Effector memory CD4-positive, alpha-beta T cell (primary cell): ENCODE results near the gene ESAM.
"Not testable (repeated sequence)": the region's sequence is repeated elsewhere in the genome, so short reads cannot be mapped to it uniquely, and the experiment has no call there.

ENCODE experiments used
- DNase-seq, 3 donors: peaks; one replicate each; pipeline ENCODE4 v3.0.0-alpha.2; 2020
- H3K27ac ChIP-seq: 2 replicates; pipeline ENCODE4 v1.7.0; 2013; ENCODE audit warnings: mild to moderate bottlenecking, low read length, moderate library complexity; ENCODE audit not compliant: insufficient read depth, poor library complexity, severe bottlenecking
- H3K27me3 ChIP-seq: replicated peaks from 2 replicates; pipeline ENCODE4 v1.7.0; 2013; ENCODE audit warnings: mild to moderate bottlenecking, low read length; ENCODE audit not compliant: insufficient read depth, control insufficient read depth, poor library complexity, severe bottlenecking
- H3K36me3 ChIP-seq: 2 replicates; pipeline ENCODE4 v1.7.0; 2013; ENCODE audit warnings: mild to moderate bottlenecking, low read length, moderate library complexity; ENCODE audit not compliant: control insufficient read depth, insufficient read depth
- H3K4me1 ChIP-seq: 2 replicates; pipeline ENCODE4 v1.7.0; 2013; ENCODE audit warnings: low read length, mild to moderate bottlenecking; ENCODE audit not compliant: control insufficient read depth, insufficient read depth, poor library complexity, severe bottlenecking
- H3K4me3 ChIP-seq: 2 replicates; pipeline ENCODE4 v1.7.0; 2013; ENCODE audit warnings: low read length, low read depth, mild to moderate bottlenecking; ENCODE audit not compliant: insufficient read depth, poor library complexity, severe bottlenecking
- H3K9me3 ChIP-seq: 2 replicates; pipeline ENCODE4 v1.7.0; 2013; ENCODE audit warnings: mild to moderate bottlenecking, low read length, moderate library complexity; ENCODE audit not compliant: control insufficient read depth

The ESAM gene

DNA sequence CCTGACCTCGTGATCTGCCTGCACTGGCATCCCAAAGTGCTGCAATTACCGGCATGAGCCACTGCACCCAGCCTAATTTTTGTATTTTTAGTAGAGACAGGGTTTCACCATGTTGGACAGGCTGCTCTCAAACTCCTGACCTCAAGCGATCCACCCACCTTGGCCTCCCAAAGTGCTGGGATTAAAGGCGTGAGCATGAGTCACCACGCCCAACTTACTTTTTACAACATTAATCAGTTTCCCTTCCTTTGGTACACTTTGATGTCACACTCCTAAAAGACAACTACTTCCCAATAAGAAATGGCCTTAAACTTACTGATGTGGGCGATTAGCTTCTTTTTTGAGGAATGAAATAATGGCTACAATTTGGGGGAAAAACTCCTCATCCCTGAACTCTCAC lies 8.9 kb upstream of the ESAM start:
- not testable (repeated sequence) for H3K27ac ChIP-seq, H3K36me3 ChIP-seq, H3K27me3 ChIP-seq, H3K9me3 ChIP-seq, H3K4me1 ChIP-seq, DNase-seq, H3K4me3 ChIP-seq

DNA sequence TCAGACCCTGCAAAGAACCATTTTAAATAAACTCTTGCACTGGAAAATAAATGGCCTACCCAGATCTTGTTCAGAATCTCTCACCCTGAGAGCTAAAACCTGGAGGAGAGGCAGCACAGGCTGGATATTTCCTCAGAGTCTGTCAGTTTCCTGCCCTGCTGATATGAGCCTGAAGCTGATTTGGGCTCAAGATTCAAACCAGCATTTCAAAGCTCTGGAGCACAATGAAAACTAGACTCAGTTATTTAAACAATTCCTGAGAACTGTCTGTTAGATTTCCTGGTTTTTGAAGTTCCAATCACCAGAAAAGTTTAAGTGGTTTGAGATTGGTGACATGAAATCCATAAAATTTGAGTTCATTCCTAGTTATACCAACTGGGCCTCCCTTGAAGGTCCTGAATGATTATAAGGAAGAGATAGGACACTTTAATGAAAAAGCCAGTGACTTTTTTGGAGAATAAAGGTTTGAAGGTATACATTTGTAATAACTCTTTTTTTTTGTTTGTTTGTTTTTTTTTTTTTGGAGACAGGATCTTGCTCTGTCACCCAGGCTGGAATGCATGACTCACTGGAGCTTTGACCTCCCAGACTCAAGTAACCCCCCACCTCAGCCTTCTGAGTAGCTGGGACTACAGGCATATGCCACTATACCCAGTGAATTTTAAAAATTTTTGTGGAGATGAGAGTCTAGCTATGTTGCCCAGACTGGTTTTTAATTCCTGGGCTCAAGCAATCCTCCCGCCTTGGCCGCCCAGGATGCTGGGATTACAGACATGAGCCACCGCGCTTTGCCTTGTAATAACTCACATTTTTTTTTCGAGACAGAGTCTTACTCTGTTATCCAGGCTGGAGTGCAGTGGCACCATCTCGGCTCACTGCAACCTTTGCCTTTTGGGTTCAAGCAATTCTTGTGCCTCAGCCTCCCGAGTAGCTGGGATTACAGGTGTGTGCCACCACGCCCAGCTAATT lies 8.0 kb upstream of the ESAM start:
- Histone ChIP-seq H3K4me3 (no peak overlapping the region), H3K36me3 (peaks cover 8% of the 10 kb centered on the region), H3K27ac (no peak overlapping the region), H3K27me3 (no peaks in the 10 kb centered on the region), H3K9me3 (no peaks in the 10 kb centered on the region), H3K4me1 (no peaks in the 10 kb centered on the region)
- no peak for DNase-seq

DNA sequence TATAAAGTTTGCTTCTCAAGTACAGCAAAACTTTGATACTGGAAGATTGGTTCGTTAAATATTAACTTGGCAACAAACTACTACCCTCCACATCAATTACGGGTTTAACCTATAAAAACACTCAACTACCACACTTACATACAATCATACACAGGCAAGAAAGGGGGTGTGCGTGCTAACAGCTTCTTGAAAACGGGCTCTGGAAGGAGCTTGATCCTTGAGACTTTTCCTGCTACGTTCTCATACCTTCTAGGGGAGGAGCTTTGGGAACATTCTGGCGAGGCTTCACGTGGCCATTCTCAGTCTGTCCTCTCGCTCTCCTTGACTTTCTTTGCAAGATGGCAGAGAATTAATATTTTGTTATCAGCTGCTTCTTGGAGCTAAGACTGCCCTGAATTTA lies 6.8 kb upstream of the ESAM start:
- H3K4me3 ChIP-seq: no peak overlapping the region
- H3K36me3 ChIP-seq: peaks cover 8% of the 10 kb centered on the region

DNA sequence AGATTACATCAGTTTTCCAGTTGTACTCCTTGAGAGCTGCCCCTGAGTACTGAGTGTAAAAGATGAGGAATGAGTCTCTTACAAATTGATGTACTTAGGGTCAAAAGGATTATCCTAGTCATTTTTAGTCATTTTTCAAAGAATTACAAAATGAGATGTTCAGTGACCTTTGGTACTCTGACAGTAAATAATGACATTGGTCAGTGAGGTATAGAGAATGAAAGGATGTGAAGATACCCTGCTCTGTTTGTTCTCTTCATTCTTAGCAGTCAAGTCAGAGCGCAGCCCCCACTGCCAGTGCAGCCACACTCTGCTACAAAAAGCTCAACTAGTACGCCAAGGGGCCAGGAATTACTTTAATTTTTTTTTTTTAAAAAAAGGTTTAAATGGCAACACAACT lies 4.1 kb upstream of the ESAM start:
- H3K27ac ChIP-seq: no peak overlapping the region
- peaks cover 5% of the 10 kb centered on the region for H3K36me3 ChIP-seq
- peaks cover 11% of the 10 kb centered on the region for H3K27me3 ChIP-seq
- no peak overlapping the region for H3K4me3 ChIP-seq
- H3K4me1 ChIP-seq: peaks cover 14% of the 10 kb centered on the region
- no peak for DNase-seq
- H3K9me3 ChIP-seq: no peaks in the 10 kb centered on the region

More for the DNA sequence above, 6.8 kb upstream of the ESAM start:
- H3K27ac ChIP-seq: no peak overlapping the region
- H3K4me1 ChIP-seq: no peaks in the 10 kb centered on the region
- no peak for DNase-seq
- H3K9me3 ChIP-seq: no peaks in the 10 kb centered on the region
- no peaks in the 10 kb centered on the region for H3K27me3 ChIP-seq

- DNase-seq: peak; percentile 64 to 76 (median 65)
- Histone ChIP-seq H3K36me3 (no peaks in the 10 kb centered on the region), H3K9me3 (no peaks in the 10 kb centered on the region), H3K27me3 (peaks cover 37% of the 10 kb centered on the region), H3K4me3 (peak overlapping the region; percentile 70), H3K4me1 (peaks cover 34% of the 10 kb centered on the region), H3K27ac (no peak overlapping the region)
Measured at GRCh38 chr11:124763156-124763947, 1.3 kb upstream of the ESAM start.

DNA sequence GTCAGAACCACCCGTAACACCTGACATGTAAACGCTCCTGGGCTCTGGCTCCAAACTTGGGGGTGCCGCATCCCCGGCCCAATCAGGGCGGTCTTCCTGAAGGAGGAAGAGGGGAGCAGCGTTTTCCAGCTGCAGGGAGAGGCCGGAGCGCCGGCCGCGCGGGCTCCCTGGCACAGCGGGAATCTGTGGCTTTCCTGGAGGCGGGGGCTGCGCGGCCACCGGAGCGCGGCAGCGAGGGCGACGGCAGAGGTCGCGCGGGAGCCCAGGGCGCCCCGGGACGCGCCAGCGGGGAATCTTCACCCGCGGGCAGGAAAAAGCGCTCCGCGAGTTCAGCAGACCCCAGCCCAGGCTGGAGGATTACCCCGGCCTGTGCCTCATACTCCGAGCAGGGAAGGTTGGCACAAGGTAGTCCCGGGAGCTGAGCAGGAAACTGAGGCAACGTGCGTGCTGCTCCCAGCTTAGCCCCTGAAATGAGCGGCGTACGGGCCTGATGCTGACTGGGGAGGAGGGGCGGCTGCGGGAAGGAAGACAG lies 600 bp upstream of the ESAM start:
- H3K4me1 ChIP-seq: peaks cover 37% of the 10 kb centered on the region
- no peak overlapping the region for H3K27ac ChIP-seq
- peaks cover 40% of the 10 kb centered on the region for H3K27me3 ChIP-seq
- H3K4me3 ChIP-seq: peak overlapping the region; percentile 70
- H3K36me3 ChIP-seq: no peaks in the 10 kb centered on the region
- no peaks in the 10 kb centered on the region for H3K9me3 ChIP-seq
- DNase-seq: no peak

DNA sequence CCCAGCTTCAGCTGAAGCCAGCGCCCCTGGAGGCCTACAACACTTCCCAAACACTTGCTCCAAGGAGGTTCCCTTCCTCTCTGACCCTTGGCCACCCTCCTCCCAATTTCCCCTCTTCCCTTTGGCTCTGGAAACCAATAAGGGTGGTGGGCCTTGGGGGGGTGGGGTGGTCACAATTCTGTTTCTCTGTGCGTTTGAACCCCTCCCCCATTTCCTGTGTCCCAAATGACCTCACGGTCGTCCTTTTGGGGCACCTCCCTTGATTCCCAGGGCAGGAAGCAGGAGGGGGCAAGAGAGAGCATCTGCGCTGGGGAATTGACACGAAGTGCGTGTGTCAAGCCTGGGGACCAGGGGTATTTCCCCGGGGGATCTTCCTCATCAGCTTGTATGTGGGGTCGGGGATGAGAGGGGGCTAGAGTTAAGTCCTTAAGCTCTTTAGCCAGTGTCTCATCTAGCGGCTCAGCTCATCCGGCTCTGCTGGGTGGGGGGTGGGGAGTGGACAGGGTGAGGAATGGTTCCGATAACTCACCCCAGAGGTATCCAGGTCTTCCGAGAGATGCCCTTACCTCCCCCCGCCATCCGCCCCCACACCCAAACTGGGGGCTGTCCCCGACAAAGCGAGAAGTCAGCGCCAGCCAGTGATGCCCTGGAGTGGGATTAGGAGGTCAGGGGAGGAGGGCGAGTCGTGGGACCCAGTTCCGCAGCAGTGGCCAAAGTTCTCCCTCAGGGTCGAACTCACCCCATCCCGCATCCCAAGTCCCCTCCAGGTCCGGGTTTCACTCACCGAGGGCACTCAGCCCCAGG lies 587 bp downstream of the ESAM start:
- peaks cover 37% of the 10 kb centered on the region for H3K4me1 ChIP-seq
- no peak for DNase-seq
- peak overlapping the region; percentile 70 for H3K4me3 ChIP-seq
- H3K27me3 ChIP-seq: peaks cover 41% of the 10 kb centered on the region
- H3K9me3 ChIP-seq: no peaks in the 10 kb centered on the region
- H3K27ac ChIP-seq: no peak overlapping the region
- no peaks in the 10 kb centered on the region for H3K36me3 ChIP-seq

DNA sequence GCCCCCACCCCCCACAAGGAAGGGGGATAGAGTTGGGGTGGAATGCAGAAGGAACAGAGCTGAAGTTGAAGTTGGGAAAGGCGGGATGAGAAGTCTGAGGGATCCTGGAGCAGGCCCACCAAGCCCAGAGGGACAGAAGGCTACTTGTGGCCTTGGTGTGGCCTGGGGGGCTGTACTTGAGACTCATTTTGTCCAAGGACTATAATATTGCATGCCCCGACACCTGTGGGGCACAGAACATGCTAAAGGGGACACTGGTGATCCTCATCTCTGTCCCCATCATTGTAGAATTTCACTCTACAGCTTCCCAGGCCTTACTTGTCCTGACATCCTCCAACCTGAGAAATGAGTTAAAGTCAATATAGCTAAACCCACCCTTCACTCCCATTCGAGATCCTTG lies 1.3 kb downstream of the ESAM start:
- DNase-seq: no peak
- peaks cover 43% of the 10 kb centered on the region for H3K27me3 ChIP-seq
- H3K36me3 ChIP-seq: no peaks in the 10 kb centered on the region
- peaks cover 37% of the 10 kb centered on the region for H3K4me1 ChIP-seq
- no peaks in the 10 kb centered on the region for H3K9me3 ChIP-seq
- H3K4me3 ChIP-seq: no peak overlapping the region
- H3K27ac ChIP-seq: no peak overlapping the region

- Histone ChIP-seq H3K27ac (no peak overlapping the region), H3K27me3 (peaks cover 43% of the 10 kb centered on the region), H3K9me3 (no peaks in the 10 kb centered on the region), H3K4me3 (no peak overlapping the region), H3K4me1 (peaks cover 37% of the 10 kb centered on the region), H3K36me3 (no peaks in the 10 kb centered on the region)
- DNase-seq: no peak
Measured at GRCh38 chr11:124760205-124760652, 1.9 kb downstream of the ESAM start.
